Suprapubic skin (tissue), 4 donors: Measurements from ENCODE around the gene DMPK.

Experiments used
- POLR2A ChIP-seq, 2 donors: fragments of 450-650 bp; IDR thresholded peaks; one replicate each; pipeline ENCODE4 v1.6.1; 2017; ENCODE audit warnings: antibody characterized with exemption in 2 of 2, mild to moderate bottlenecking in 2 of 2, moderate library complexity in 2 of 2
- POLR2AphosphoS5 ChIP-seq, 3 donors: sonication (generic); formaldehyde crosslinking; IDR thresholded peaks; one replicate each; pipeline ENCODE4 v1.6.1; 2017; ENCODE audit warnings: antibody characterized with exemption in 3 of 3
- TF ChIP-seq, protein P1 (sequence below), 2 donors: fragments of 200-600 bp in 1 of 2; fragments of 450-650 bp in 1 of 2; sonication (generic) in 1 of 2; IDR thresholded peaks; one replicate each; pipeline ENCODE4 v1.5.1; 2016 to 2019; ENCODE audit warnings: antibody characterized with exemption in 2 of 2, mild to moderate bottlenecking in 1 of 2, moderate library complexity in 1 of 2

- TF ChIP-seq, protein P1, sequence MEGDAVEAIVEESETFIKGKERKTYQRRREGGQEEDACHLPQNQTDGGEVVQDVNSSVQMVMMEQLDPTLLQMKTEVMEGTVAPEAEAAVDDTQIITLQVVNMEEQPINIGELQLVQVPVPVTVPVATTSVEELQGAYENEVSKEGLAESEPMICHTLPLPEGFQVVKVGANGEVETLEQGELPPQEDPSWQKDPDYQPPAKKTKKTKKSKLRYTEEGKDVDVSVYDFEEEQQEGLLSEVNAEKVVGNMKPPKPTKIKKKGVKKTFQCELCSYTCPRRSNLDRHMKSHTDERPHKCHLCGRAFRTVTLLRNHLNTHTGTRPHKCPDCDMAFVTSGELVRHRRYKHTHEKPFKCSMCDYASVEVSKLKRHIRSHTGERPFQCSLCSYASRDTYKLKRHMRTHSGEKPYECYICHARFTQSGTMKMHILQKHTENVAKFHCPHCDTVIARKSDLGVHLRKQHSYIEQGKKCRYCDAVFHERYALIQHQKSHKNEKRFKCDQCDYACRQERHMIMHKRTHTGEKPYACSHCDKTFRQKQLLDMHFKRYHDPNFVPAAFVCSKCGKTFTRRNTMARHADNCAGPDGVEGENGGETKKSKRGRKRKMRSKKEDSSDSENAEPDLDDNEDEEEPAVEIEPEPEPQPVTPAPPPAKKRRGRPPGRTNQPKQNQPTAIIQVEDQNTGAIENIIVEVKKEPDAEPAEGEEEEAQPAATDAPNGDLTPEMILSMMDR (IDR thresholded peaks at IDR 0.05), result no peak
- TF ChIP-seq POLR2A (IDR thresholded peaks at IDR 0.05) (no peak), POLR2AphosphoS5 (IDR thresholded peaks at IDR 0.05) (no peak)
Observed at GRCh38 chr19:45821570-45821969, 39.3 kb upstream of the DMPK start.
